PC-9 (cell line): ENCODE data around the gene PHF21A.

Source experiments
- EZH2 ChIP-seq: fragments of 200-600 bp; sonication (generic); IDR thresholded peaks from 2 replicates; pipeline ENCODE4 v1.8.0; 2017; ENCODE audit warnings: antibody characterized with exemption, low read depth
- TF ChIP-seq, protein P1 (sequence below): fragments of 200-600 bp; sonication (generic); conservative IDR thresholded peaks from 2 replicates; pipeline ENCODE4 v1.6.1; 2017; ENCODE audit warnings: mixed run types, antibody characterized with exemption, mild to moderate bottlenecking, moderate library complexity

- TF ChIP-seq, protein P1, sequence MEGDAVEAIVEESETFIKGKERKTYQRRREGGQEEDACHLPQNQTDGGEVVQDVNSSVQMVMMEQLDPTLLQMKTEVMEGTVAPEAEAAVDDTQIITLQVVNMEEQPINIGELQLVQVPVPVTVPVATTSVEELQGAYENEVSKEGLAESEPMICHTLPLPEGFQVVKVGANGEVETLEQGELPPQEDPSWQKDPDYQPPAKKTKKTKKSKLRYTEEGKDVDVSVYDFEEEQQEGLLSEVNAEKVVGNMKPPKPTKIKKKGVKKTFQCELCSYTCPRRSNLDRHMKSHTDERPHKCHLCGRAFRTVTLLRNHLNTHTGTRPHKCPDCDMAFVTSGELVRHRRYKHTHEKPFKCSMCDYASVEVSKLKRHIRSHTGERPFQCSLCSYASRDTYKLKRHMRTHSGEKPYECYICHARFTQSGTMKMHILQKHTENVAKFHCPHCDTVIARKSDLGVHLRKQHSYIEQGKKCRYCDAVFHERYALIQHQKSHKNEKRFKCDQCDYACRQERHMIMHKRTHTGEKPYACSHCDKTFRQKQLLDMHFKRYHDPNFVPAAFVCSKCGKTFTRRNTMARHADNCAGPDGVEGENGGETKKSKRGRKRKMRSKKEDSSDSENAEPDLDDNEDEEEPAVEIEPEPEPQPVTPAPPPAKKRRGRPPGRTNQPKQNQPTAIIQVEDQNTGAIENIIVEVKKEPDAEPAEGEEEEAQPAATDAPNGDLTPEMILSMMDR = no peak
- TF ChIP-seq EZH2 = no peak
Measured at GRCh38 chr11:46036009-46036408, 85.2 kb downstream of the PHF21A start.
